Left ventricle myocardium inferior (tissue), 1 donor: ENCODE results near the gene MESP2. TPM values are rescaled to one million over a fixed set of nuclear protein-coding genes. Genes with fewer than 3 reads are reported as not detected.
"Not testable (repeated sequence)": the region's sequence is repeated elsewhere in the genome, so short reads cannot be mapped to it uniquely, and the experiment has no call there.

ENCODE experiments used
- DNase-seq: peaks from one replicate; pipeline ENCODE4 v3.0.0-alpha.2; 2020
- H3K27ac ChIP-seq: fragments of 200-600 bp; replicated peaks from 2 replicates; pipeline ENCODE4 v1.8.0; 2021
- H3K27me3 ChIP-seq: fragments of 200-600 bp; 2 replicates; pipeline ENCODE4 v1.8.0; 2021; ENCODE audit warnings: low read depth
- H3K36me3 ChIP-seq: fragments of 200-600 bp; 2 replicates; pipeline ENCODE4 v1.8.0; 2021
- H3K4me1 ChIP-seq: fragments of 200-600 bp; 2 replicates; pipeline ENCODE4 v1.8.0; 2021
- H3K4me3 ChIP-seq: fragments of 200-600 bp; 2 replicates; pipeline ENCODE4 v1.8.0; 2021; ENCODE audit warnings: mild to moderate bottlenecking, moderate library complexity
- H3K9me3 ChIP-seq: fragments of 200-600 bp; replicated peaks from 2 replicates; pipeline ENCODE4 v1.8.0; 2021
- intact Hi-C: fragments of 100-400 bp; cut with micrococcal nuclease; formaldehyde crosslinking; loops from one replicate; pipeline ENCODE4 v1.11.0; 2022
- total RNA-seq: library from RNA; stranded (reverse); fragmentation: NEBNext Ultra II Directional; extraction: Animal tissue kit (Norgen Biotek cat#: 25700); gene quantifications from one replicate; pipeline ENCODE4 v1.2.1, GENCODE V29; 2021
- TF ChIP-seq, protein P1 (sequence below): fragments of 200-600 bp; IDR thresholded peaks from 2 replicates; pipeline ENCODE4 v1.8.0; 2021; ENCODE audit warnings: antibody characterized with exemption, mild to moderate bottlenecking, borderline replicate concordance
- donor health status: DM: no; HTN: yes; CAD: no; lungs with severe emphysema.

The MESP2 gene
- total RNA-seq, 1 donor from 2014 or later, result 0.27 TPM

DNA sequence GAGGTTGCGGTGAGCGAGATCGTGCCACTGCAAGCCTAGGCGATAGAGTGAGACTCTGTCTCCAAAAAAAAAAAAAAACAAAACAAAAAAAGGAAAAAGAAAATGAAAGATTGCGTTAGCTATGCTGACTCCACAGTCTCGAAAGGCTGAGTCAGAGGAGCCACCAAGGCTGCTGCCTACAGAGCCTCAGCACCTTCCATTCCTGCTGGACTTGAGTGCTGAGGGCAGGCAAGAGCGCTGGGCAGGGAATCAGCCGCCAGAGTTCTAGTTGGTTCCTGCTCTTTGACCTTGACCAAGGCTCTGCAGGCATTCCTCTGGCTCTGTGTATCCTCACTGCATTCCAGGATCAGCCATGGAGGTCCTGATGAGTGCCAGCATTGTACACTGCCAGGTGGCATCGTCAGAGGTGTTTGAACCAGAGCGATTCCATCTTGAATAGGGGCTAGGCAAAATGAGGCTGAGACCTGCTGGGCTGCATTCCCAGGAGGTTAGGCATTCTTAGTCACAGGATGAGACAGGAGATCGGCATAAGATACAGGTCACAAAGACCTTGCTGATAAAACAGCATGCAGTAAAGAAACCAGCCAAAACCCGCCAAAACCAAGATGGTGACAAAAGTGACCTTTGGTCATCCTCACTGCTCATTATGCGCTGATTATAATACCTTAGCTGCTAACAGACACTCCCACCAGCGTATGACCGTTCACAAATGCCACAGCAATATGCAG is 5.9 kb downstream of the MESP2 start:
- Histone ChIP-seq H3K27me3 (no peaks in the 10 kb centered on the region), H3K4me3 (no peak overlapping the region), H3K27ac (no peak overlapping the region), H3K36me3 (no peaks in the 10 kb centered on the region), H3K4me1 (peaks cover under 1% of the 10 kb centered on the region), H3K9me3 (peaks cover 8% of the 10 kb centered on the region)
- intact Hi-C loops, result no loop called here
- TF ChIP-seq, protein P1, sequence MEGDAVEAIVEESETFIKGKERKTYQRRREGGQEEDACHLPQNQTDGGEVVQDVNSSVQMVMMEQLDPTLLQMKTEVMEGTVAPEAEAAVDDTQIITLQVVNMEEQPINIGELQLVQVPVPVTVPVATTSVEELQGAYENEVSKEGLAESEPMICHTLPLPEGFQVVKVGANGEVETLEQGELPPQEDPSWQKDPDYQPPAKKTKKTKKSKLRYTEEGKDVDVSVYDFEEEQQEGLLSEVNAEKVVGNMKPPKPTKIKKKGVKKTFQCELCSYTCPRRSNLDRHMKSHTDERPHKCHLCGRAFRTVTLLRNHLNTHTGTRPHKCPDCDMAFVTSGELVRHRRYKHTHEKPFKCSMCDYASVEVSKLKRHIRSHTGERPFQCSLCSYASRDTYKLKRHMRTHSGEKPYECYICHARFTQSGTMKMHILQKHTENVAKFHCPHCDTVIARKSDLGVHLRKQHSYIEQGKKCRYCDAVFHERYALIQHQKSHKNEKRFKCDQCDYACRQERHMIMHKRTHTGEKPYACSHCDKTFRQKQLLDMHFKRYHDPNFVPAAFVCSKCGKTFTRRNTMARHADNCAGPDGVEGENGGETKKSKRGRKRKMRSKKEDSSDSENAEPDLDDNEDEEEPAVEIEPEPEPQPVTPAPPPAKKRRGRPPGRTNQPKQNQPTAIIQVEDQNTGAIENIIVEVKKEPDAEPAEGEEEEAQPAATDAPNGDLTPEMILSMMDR, result no peak
- no peak for DNase-seq

DNA sequence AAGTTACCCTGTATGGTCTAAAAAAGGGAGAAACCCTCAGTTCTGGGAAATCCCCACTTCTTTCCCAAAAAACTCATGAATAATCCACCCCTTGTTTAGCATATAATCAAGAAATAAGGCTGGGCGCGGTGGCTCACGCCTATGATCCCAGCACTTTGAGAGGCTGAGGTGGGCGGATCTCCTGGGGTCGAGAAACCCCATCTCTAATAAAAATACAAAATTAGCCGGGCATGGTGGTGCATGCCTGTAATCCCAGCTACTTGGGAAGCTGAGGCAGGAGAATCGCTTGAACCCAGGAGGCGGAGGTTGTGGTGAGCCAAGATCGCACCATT is 6.5 kb downstream of the MESP2 start:
- DNase-seq, H3K27ac ChIP-seq, H3K4me3 ChIP-seq, H3K4me1 ChIP-seq, intact Hi-C loops, H3K36me3 ChIP-seq, H3K27me3 ChIP-seq: not testable (repeated sequence)
- peaks cover 14% of the 10 kb centered on the region for H3K9me3 ChIP-seq

DNA sequence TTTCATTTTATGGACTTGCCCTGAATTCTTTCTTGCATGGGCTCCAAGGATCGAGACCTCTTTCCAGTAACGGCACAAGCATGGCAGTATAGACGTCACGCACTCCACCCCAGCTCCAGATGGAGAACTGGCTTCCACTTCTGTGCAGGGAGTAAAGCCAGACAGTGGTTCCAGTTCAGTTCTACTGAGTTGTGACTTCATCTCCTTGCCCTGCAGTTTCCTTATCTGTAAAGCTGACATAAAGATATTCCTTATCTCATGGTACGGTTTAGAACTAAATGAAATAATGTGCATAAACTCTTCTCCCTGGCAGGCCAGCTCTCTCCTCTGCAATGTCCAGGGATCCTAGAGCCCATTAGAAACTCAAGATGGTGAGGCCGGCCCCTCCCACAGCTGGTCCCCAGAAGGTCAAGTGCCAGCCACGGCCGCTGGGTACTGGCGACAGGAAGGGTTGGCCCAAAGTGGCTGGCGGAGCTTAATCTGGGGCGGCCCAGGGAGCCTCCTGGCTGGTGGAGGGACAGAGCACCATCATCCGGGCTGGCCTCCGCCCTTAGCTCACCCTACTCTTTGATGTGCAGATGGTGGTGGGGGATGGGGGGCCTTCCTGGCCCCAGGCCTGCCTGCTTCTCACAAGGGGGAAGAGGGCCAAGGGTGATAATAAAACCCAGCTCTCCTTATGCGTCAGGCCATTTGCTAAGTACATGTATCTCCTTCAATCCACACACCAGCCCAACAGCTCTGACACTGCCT is 7.2 kb downstream of the MESP2 start:
- no peak overlapping the region for H3K27ac ChIP-seq
- no peak for DNase-seq
- TF ChIP-seq, protein P1, result no peak

DNA sequence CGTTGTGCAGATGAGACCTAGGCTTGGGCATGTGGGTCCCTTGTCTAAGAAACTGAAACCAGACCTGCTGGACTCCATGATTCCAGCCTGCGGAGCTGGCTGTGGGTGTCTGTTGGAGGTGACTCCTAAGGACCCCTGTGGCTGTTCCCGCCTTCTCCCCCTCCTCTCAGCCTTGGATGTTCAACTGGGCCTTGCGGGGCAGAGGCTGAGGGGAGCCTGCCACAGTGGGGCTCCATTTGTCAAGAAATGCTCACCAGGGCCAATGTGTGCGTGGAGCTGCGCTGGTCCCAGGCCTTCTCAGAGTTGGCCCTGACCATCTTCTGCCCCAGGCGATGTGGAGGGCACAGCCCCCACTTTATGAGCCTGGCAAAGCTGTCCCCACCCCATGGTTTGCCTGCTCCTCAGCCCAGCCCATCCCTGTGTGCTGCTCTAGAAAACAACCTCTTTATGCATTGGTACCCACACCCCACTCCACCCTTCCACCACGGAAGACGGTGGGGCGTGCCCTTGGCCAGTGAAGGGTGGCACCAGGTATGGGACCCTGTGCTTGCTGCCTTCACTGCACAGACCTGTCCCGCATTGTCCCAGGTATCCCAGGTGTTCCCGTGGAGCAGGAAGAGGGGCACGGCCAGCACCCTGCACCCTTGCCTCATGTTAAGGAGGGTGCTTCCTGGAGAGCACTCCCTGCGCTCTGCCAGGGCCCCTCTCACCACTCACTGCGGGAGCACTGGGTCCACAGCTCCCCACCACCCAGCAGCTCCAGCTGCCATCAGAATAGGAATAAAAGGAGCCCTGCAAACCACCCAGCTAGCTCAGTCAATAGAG is 7.9 kb downstream of the MESP2 start:
- Histone ChIP-seq H3K27ac (no peak overlapping the region), H3K27me3 (no peaks in the 10 kb centered on the region), H3K36me3 (peaks cover 10% of the 10 kb centered on the region), H3K9me3 (peaks cover 23% of the 10 kb centered on the region), H3K4me3 (no peak overlapping the region), H3K4me1 (no peaks in the 10 kb centered on the region)
- TF ChIP-seq, protein P1, result no peak
- intact Hi-C loops, result no loop called here
- no peak for DNase-seq

More for the DNA sequence above, 7.2 kb downstream of the MESP2 start:
- peaks cover 6% of the 10 kb centered on the region for H3K36me3 ChIP-seq
- intact Hi-C loops, result no loop called here
- no peak overlapping the region for H3K4me3 ChIP-seq
- H3K27me3 ChIP-seq, result no peaks in the 10 kb centered on the region
- H3K9me3 ChIP-seq, result peaks cover 21% of the 10 kb centered on the region
- H3K4me1 ChIP-seq, result no peaks in the 10 kb centered on the region

DNA sequence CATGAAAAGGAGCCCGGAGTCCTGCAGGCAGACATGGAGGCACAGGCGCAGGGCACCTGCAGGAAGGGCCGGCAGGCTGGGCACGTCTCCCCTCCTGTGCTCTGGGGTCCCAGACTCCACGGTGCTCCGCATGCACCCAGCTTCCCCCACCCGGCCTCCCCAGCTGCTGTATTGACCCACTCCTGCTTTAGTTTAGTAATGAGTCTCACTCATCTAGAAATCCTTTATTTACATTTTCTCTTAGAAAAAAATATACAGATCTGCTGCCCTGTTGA is 8.5 kb downstream of the MESP2 start:
- Histone ChIP-seq H3K36me3 (peaks cover 10% of the 10 kb centered on the region), H3K4me1 (no peaks in the 10 kb centered on the region), H3K27me3 (no peaks in the 10 kb centered on the region), H3K27ac (no peak overlapping the region), H3K4me3 (no peak overlapping the region), H3K9me3 (peaks cover 23% of the 10 kb centered on the region)
- intact Hi-C loops, result no loop called here
- no peak for DNase-seq
- TF ChIP-seq, protein P1, result no peak
